Measurements from ENCODE around the gene NLRP12. TPM values are rescaled to one million over a fixed set of nuclear protein-coding genes. Genes with fewer than 3 reads are reported as not detected.

The NLRP12 gene
- polyA plus RNA-seq, 2 of the 4 experiments (the other 2 are of a cell fraction): 0.03 TPM

DNA sequence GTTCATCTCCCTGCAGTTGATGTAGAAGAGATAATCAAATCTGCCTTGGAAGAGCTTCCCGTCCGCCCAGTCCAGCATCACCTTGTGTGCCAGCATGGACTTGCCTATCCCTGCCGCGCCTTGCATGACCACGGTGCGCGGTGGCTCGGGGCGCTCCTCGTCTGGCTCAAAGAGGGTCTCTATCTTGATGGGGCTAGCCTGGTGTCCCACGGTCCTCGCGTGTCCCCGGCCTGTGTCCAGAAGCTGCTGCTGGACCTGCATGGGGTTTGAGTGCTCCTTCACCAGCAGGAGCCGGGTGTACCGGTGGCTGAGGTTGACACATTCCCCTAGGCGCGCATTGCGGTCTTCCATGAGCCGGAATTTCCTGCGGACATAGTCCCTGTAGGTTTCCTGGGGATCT lies 13.2 kb downstream of the NLRP12 start:
- ATAC-seq: no peak
- no peak for DNase-seq (ENCODE audit: low read depth in 1 of 2, low spot score in 1 of 2)
- FAIRE-seq: no peak
- ChIA-PET CTCF (interaction anchor here (0.6 to 8.7 kb wide), 21 partner anchors 12 to 588 kb away, joined by 3 to 148 read pairs (median 9); partner anchors contain the start of genes NLRP12 and PRKCG), POLR2A (no interaction called here)
- Histone ChIP-seq H3K4me1 (no peaks in the 10 kb centered on the region), H3K9me3 (no peaks in the 10 kb centered on the region), H3K4me3 (no peak overlapping the region), H3K4me2 (no peak overlapping the region), H3K27ac (no peak overlapping the region)
- TF ChIP-seq HDAC2 (IDR thresholded peaks at IDR 0.05): no peak
- TF ChIP-seq SREBF2 (IDR thresholded peaks at IDR 0.05): no peak
- no peak for TF ChIP-seq ZSCAN20 (CRISPR knock-in tag; IDR thresholded peaks at IDR 0.05)
- TF ChIP-seq ELK1 (IDR thresholded peaks at IDR 0.05; ENCODE audit: low read depth, low read length): no peak
- no peak for TF ChIP-seq EP300 (IDR thresholded peaks at IDR 0.05)
- no peak for TF ChIP-seq HOXB13 (CRISPR knock-in tag; IDR thresholded peaks at IDR 0.05; ENCODE audit: low read depth)
- no peak for TF ChIP-seq EHMT2 (IDR thresholded peaks at IDR 0.05; ENCODE audit: low read depth)
- TF ChIP-seq, protein P1, sequence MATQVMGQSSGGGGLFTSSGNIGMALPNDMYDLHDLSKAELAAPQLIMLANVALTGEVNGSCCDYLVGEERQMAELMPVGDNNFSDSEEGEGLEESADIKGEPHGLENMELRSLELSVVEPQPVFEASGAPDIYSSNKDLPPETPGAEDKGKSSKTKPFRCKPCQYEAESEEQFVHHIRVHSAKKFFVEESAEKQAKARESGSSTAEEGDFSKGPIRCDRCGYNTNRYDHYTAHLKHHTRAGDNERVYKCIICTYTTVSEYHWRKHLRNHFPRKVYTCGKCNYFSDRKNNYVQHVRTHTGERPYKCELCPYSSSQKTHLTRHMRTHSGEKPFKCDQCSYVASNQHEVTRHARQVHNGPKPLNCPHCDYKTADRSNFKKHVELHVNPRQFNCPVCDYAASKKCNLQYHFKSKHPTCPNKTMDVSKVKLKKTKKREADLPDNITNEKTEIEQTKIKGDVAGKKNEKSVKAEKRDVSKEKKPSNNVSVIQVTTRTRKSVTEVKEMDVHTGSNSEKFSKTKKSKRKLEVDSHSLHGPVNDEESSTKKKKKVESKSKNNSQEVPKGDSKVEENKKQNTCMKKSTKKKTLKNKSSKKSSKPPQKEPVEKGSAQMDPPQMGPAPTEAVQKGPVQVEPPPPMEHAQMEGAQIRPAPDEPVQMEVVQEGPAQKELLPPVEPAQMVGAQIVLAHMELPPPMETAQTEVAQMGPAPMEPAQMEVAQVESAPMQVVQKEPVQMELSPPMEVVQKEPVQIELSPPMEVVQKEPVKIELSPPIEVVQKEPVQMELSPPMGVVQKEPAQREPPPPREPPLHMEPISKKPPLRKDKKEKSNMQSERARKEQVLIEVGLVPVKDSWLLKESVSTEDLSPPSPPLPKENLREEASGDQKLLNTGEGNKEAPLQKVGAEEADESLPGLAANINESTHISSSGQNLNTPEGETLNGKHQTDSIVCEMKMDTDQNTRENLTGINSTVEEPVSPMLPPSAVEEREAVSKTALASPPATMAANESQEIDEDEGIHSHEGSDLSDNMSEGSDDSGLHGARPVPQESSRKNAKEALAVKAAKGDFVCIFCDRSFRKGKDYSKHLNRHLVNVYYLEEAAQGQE (IDR thresholded peaks at IDR 0.05): no peak
- TF ChIP-seq, protein P2, sequence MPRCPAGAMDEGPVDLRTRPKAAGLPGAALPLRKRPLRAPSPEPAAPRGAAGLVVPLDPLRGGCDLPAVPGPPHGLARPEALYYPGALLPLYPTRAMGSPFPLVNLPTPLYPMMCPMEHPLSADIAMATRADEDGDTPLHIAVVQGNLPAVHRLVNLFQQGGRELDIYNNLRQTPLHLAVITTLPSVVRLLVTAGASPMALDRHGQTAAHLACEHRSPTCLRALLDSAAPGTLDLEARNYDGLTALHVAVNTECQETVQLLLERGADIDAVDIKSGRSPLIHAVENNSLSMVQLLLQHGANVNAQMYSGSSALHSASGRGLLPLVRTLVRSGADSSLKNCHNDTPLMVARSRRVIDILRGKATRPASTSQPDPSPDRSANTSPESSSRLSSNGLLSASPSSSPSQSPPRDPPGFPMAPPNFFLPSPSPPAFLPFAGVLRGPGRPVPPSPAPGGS (IDR thresholded peaks at IDR 0.05): no peak
- WGBS (ENCODE audit: missing lambda C conversion rate): 87% methylated on average over 21 of the region's 21 CpGs

GRCh38 chr19:53810187-53810546 lies 13.9 kb downstream of the NLRP12 start:
- H3K4me2 ChIP-seq: no peak overlapping the region
- TF ChIP-seq EHMT2 (IDR thresholded peaks at IDR 0.05; ENCODE audit: low read depth) (no peak), POLR2A (IDR thresholded peaks at IDR 0.05; ENCODE audit: low read length) (no peak), ATOH8 (CRISPR knock-in tag; IDR thresholded peaks at IDR 0.05; ENCODE audit: low read depth) (no peak), HDAC2 (IDR thresholded peaks at IDR 0.05) (no peak), JUN (IDR thresholded peaks at IDR 0.05) (no peak), FOSL2 (IDR thresholded peaks at IDR 0.05) (no peak), FOSL2 (CRISPR knock-in tag; IDR thresholded peaks at IDR 0.05) (no peak), NFE2L2 (conservative IDR thresholded peaks at IDR 0.05; ENCODE audit: low read length) (no peak), NPAS2 (CRISPR knock-in tag; IDR thresholded peaks at IDR 0.05; ENCODE audit: borderline replicate concordance) (no peak), ZNF302 (CRISPR knock-in tag; IDR thresholded peaks at IDR 0.05) (no peak)
- ATAC-seq (no peak), DNase-seq (ENCODE audit: low read depth in 1 of 2, low spot score in 1 of 2) (no peak), FAIRE-seq (no peak)
- POLR2A ChIA-PET: no interaction called here
- H3K27ac ChIP-seq: no peak overlapping the region
- no peaks in the 10 kb centered on the region for H3K4me1 ChIP-seq
- H3K4me3 ChIP-seq: no peak overlapping the region
- H3K9me3 ChIP-seq: no peaks in the 10 kb centered on the region
- WGBS (ENCODE audit: missing lambda C conversion rate): 87% methylated on average over 13 of the region's 13 CpGs
- CTCF ChIA-PET: interaction anchor here (0.7 to 8.7 kb wide), 23 partner anchors 10 to 581 kb away, joined by 3 to 148 read pairs (median 9); partner anchors contain the start of genes NLRP12 and PRKCG
